ENCODE results near the gene SPSB4.
"Not testable (repeated sequence)": the region's sequence is repeated elsewhere in the genome, so short reads cannot be mapped to it uniquely, and the experiment has no call there.

The SPSB4 gene

DNA sequence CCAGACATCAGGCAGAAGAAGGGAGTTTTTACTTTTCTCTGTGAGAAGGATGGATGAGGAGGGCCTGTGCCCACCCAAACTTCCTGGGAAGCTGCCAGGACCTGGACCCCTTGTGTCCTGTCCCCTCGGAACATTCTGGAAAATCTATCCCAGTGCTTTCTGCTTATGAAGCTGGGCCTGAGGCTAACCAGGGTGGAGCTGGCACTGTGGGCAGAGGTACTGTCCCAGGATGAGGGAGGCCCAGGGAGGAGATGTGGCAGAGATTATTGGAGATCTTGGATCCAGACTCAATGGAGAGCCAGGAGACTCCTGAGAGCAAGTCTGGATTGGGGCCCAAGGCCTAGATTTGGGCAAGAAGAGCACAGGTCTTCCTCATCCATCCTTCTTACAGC is 44.4 kb downstream of the SPSB4 start:
- no peak for DNase-seq (ENCODE audit: low read depth)

DNA sequence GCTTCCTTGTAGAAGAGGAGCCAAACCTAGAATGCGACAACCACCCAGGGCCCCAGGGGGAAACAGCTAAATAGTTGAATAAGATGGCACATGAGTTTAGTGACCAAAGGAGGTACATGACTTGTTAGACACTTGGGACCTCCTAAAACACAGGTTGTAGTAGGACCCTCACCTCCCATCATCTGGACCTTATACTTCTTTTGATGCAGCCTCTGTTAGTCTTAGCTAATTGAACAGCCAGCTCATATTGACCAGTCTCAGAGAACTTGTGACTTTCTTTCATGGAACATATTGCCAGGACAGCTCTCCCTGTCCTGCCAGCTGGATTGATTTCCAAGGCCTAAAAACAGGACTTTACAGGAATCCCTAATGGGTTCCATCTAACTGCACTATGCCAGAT is 45.0 kb downstream of the SPSB4 start:
- no peak for DNase-seq (ENCODE audit: low read depth)

- no peak for DNase-seq (ENCODE audit: low read depth)
These were observed 45.8 kb downstream of the SPSB4 start for GRCh38 chr3:141096981-141097380.

DNA sequence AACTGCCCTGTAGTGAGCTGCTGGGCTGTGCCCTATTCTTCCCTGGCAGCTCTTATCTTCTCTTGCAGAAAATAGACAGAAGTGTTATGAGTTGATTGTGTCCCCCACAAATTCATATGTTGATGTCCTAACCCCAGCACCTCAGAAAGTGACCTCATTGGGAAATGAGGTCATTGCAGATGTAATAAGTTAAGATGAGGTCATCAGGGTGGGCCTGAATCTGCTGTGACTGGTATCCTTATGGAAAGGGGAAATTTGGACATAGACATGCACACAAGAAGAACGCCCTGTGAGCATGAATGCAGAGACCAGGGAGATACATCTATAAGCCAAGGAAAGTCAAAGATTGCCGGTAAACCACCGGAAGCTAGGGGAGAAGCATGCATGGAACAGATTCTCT is 49.0 kb downstream of the SPSB4 start:
- no peak for DNase-seq (ENCODE audit: low read depth)

DNA sequence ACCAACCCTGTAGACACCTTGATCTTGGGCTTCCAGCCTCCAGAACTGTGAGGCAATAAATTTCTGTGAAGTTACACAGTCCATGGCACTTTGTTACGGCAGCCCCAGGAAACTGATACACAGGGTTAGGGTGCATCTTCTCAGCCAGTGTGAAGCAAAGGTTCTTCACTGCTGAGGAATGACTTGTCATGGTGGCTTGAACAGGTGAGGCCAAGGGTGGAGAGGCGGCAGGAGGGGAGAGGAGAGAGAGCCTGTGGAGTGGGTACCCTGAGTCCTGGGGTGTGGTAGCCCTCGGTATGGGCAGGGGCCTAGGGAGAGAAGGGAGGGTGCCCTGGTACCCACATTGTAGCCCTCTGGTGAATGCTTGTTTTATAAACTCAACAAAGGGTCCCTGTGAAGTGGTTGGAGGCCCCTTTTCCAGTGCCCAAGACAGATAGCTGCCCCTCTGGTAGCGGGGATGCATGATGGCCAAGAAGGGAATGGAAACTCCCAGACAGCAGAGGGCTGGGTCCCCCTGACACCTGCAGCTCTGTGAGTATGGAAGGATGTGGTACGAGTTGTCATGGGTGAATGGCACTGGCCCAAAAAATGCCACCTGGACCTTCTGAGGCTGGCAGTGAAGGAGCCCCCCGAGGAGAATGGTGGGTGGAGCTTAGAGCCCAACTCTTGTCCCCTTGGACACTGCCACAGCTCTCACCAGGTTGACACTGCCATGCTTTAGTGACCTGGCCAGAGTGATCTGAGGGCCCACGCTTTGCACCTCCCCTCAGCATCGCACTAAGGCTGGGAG is 49.6 kb downstream of the SPSB4 start:
- DNase-seq (ENCODE audit: low read depth): no peak

GRCh38 chr3:141102372-141102771 is 51.2 kb downstream of the SPSB4 start:
- DNase-seq (ENCODE audit: low read depth): no peak

DNA sequence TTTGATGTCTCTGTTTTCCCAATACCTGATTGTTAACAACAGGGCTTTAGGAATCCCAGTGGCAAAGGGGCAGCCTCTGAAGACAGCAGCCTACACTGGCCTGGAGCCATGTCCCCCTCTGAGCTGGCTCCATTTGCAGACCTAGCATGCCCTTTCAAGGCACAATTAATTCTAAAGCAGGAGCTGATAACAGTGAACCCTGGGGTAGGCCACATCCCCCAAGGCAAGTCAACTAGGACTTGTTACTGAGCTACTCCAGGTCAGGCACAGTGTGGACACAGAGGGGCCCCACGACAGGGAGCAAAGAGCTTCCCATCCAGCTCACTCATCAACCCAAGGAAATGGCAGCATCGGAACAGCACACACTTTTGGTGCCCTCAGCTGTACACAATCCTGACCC is 51.9 kb downstream of the SPSB4 start:
- DNase-seq (ENCODE audit: low read depth): no peak

- DNase-seq (ENCODE audit: low read depth): no peak
These were observed 52.4 kb downstream of the SPSB4 start for GRCh38 chr3:141103503-141103902.

DNA sequence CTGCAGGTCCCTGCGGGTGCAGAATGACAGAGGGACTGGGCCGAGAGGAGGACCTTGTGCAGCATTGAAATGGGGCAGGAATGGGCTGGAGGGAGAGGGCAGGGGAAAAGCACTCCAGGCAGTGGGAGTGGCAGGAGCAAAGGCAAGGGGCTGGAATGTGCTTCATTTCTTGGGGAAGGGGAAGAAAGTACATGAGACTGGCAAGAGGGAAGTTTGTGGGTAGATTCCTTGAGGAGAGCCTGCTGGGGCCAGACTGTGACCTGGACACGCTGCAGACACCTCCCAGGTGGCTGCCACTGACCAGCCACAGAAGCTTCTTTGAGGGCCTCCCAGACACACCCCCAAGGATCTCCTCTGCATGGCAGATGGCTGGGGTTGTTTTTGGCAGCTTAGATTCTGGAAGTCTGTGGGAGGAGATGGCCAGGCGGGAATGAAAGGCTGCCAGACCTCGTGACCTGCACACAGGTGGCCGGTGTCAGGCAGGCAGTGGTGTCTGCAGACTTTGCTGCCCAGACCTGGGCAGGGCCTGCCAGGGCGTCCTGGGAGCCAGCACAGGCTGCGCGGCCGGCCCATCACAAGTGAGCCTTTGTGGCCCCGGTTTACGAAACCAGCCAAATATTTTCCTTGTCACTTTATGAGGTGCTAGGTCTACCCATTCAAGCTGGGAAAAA is 53.1 kb downstream of the SPSB4 start:
- DNase-seq (ENCODE audit: low read depth): no peak

- DNase-seq (ENCODE audit: low read depth): peak; percentile 10
These were observed 54.9 kb downstream of the SPSB4 start for GRCh38 chr3:141105828-141106628.

DNA sequence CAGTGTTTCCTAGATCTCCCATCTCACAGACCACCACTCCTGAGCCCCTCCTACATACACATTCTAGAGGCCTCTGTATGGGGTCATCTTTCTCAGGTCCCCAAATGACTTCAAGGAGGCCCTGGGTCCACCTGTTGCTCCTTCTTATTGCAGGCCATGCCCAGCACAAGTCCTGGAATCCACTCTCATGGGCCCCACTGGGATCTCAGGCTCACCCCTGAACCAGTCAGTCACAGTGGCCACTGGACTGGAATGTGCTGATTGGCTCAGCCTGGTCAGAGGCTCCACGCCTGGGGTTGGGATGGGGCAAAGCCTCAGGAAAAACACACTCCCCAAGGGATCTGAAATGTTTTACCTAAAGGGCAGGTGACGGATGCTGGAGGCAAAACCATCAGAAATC is 55.7 kb downstream of the SPSB4 start:
- no peak for DNase-seq (ENCODE audit: low read depth)

GRCh38 chr3:141108039-141108438 is 56.9 kb downstream of the SPSB4 start:
- DNase-seq (ENCODE audit: low read depth): no peak

DNA sequence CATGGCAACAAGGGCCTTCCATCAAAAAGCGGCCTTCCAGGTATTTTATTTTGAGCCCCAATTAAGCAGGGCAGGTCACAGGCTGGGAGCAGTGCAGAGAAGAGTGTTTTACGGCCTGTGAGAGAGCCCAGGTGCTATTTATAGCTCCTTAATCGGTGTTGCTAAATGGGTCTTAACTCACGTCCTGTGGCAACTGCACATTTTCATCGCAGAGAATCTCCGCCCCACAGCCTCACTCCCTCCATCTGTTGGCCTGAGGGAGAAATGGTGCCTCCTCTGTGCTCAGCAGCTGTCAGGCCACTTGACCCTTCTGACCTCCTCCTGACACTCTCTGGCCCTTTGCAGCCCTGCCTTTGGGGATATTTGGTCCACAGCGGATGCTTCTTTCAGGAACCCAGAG is 58.6 kb downstream of the SPSB4 start:
- no peak for DNase-seq (ENCODE audit: low read depth)

- DNase-seq (ENCODE audit: low read depth): no peak
These were observed 59.2 kb downstream of the SPSB4 start for GRCh38 chr3:141110322-141110721.

GRCh38 chr3:141111364-141112155 is 60.4 kb downstream of the SPSB4 start:
- DNase-seq (ENCODE audit: low read depth): no peak

- DNase-seq (ENCODE audit: low read depth): no peak
These were observed 61.6 kb downstream of the SPSB4 start for GRCh38 chr3:141112686-141113297.

GRCh38 chr3:141113680-141114079 is 62.5 kb downstream of the SPSB4 start:
- DNase-seq (ENCODE audit: low read depth): not testable (repeated sequence)

- DNase-seq (ENCODE audit: low read depth): no peak
These were observed 63.1 kb downstream of the SPSB4 start for GRCh38 chr3:141114179-141114745.

DNA sequence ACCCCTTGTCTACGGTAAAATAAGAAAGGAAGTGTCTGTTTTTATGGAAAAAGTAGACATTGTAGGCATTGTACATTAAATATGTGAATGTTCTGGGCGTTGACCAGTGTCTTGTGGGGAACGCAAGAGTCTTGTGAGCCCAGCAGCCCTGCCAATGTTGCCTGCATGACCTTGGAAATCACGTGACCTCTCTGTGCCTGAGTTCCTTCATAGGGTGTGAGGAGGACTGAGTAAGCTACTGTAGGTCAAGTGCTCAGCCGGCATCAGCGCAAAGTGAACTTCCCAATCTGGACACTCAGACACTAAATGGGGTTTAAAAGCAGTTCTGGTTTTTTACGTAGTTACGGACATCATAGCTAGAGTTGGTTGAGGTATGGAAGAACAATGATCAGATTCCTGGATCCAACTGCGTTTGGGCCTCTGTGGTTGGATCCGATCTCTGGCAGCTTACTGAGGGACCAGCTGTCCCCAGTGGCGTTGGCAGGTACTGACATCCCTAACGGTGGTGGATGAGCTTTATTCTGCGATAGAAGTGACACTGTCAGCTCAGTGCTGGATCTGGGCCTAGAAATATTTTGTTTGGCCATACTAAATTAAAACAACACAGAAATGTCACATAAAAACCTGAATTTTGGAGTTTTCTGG is 63.8 kb downstream of the SPSB4 start:
- no peak for DNase-seq (ENCODE audit: low read depth)

DNA sequence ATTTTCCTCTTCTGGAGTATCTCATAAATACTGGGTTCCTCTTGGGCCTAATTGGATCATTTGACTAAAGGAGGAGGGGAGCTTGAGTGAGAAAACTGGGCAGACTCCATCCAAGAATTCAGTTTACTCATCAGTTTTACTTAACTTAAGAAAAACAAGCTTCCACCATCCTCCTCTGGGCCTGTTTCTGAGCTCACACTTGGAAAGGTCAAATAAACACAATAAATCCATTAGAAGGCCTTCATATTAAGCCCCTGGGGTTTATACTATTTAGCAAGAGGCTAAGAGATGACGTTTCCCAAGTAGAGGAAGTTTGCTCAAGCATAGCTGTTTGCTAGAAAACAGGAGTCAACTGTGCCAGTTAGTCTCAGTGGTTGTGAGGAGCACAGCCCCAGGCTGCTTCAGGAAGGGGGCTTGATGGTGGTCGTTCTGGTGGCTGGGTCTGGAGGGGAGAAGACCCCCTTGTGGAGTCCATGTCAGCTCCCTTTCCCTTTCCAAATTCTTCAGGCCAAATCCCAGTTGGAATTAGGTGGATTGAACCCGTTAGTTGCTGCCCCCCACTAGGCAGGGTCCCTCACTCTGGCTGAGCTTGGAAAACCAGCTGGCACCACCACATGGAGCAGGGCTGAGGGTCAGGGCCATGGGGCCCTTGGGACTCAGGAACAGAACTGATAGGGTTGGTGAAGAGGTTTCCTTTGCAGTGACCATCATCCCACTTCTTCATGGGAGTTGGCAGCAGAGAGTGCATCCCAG is 64.8 kb downstream of the SPSB4 start:
- DNase-seq (ENCODE audit: low read depth): no peak

Data from activated T-helper 1 cell treated with Interleukin-2 at 50 U/mL for 16 hours (primary cell).